SU-DHL-6 (cell line): Measurements from ENCODE around the gene CDK13.

ENCODE experiments used
- CTCF ChIP-seq: fragments of 200-600 bp; sonication (generic); IDR thresholded peaks from one replicate; pipeline ENCODE4 v1.5.1; 2017; ENCODE audit warnings: antibody characterized with exemption, mild to moderate bottlenecking, low read length, moderate library complexity; ENCODE audit not compliant: insufficient read depth, poor library complexity, severe bottlenecking
- EZH2phosphoT487 ChIP-seq: fragments of 200-600 bp; sonication (generic), shearing (Covaris generic); conservative IDR thresholded peaks from 2 replicates; pipeline ENCODE4 v1.6.1; 2018; ENCODE audit warnings: mild to moderate bottlenecking, antibody characterized with exemption, low read length, moderate library complexity, mixed read lengths

GRCh38 chr7:39924122-39924521, 25.9 kb upstream of the CDK13 start:
- no peak for TF ChIP-seq CTCF
- TF ChIP-seq EZH2phosphoT487 = no peak
